T-cell (primary cell): ENCODE data around the gene VPS35L. TPM values are rescaled to one million over a fixed set of nuclear protein-coding genes. Genes with fewer than 3 reads are reported as not detected.

Source experiments
- ATAC-seq, 4 experiments: fragments of 200-7000 bp in 3 of 4; fragments of 150-1000 bp in 1 of 4; cut with Tn5 transposase; replicated peaks in 1 of 4; 1 replicate in 3 of 4; 2 replicates in 1 of 4; pipeline ENCODE4 v1.10.0; 2021; ENCODE audit warnings: moderate library complexity in 3 of 4, mild to moderate bottlenecking in 2 of 4, moderate number of reproducible peaks in 1 of 4
- CTCF ChIA-PET, 2 donors: fragments of 300-600 bp; sonication (Branson Sonifier 250); formaldehyde crosslinking; loops; one replicate each; lab custom pipeline; 2022; ENCODE audit warnings: antibody characterized with exemption in 2 of 2; lab: Charles Lee
- POLR2A ChIA-PET, 2 donors: fragments of 300-600 bp; sonication (Branson Sonifier 250); formaldehyde crosslinking; loops; one replicate each; lab custom pipeline; 2022; ENCODE audit warnings: antibody characterized with exemption in 2 of 2; lab: Charles Lee
- DNase-seq, 35 experiments: peaks; one replicate each; pipeline versions ENCODE4 v3.0.0 to v3.0.0-alpha.2; 2013 to 2023
- H3K27ac ChIP-seq: one replicate; pipeline ENCODE4 v1.5.1; 2013; ENCODE audit warnings: low read length
- H3K27me3 ChIP-seq, 2 experiments: replicated peaks in 1 of 2; 1 replicate in 1 of 2; 2 replicates in 1 of 2; pipeline versions ENCODE4 v1.6.1 to v1.7.0; 2013; ENCODE audit warnings: low read length in 1 of 2, mixed read lengths in 1 of 2; ENCODE audit not compliant: control insufficient read depth in 2 of 2, insufficient read depth in 2 of 2; ENCODE audit errors: extremely low read depth in 1 of 2
- H3K36me3 ChIP-seq, 2 donors: 1 replicate in 1 of 2; 2 replicates in 1 of 2; pipeline versions ENCODE4 v1.6.1 to v1.7.0; 2013; ENCODE audit warnings: low read length in 1 of 2; ENCODE audit not compliant: control insufficient read depth in 2 of 2, insufficient read depth in 1 of 2; ENCODE audit errors: extremely low read depth in 1 of 2
- H3K4me1 ChIP-seq, 2 experiments: 1 replicate in 1 of 2; 2 replicates in 1 of 2; pipeline versions ENCODE4 v1.6.1 to v1.7.0; 2013; ENCODE audit warnings: low read length in 2 of 2, mixed read lengths in 1 of 2; ENCODE audit not compliant: insufficient read depth in 2 of 2, control insufficient read depth in 1 of 2; ENCODE audit errors: extremely low read depth in 1 of 2
- H3K4me3 ChIP-seq, 2 donors: 1 replicate in 1 of 2; 2 replicates in 1 of 2; pipeline versions ENCODE4 v1.5.1 to v1.7.0; 2013; ENCODE audit warnings: mild to moderate bottlenecking in 2 of 2, low read length in 1 of 2, moderate library complexity in 1 of 2; ENCODE audit not compliant: control insufficient read depth in 1 of 2; ENCODE audit errors: extremely low read depth in 1 of 2
- H3K9me3 ChIP-seq: 2 replicates; pipeline ENCODE4 v1.7.0; 2013
- H3K27ac Mint-ChIP-seq, 2 donors: one replicate each; pipeline ENCODE4 v1.8.0; 2020 to 2021; ENCODE audit warnings: mild to moderate bottlenecking in 2 of 2, mixed read lengths in 2 of 2
- H3K27me3 Mint-ChIP-seq, 2 donors: one replicate each; pipeline ENCODE4 v1.8.0; 2021 to 2022; ENCODE audit warnings: mixed read lengths in 2 of 2
- H3K36me3 Mint-ChIP-seq: one replicate; pipeline ENCODE4 v1.8.0; 2021; ENCODE audit warnings: mixed read lengths
- H3K4me1 Mint-ChIP-seq, 3 donors: one replicate each; pipeline ENCODE4 v1.8.0; 2020 to 2022; ENCODE audit warnings: mixed read lengths in 3 of 3, mild to moderate bottlenecking in 1 of 3
- H3K4me3 Mint-ChIP-seq, 3 donors: one replicate each; pipeline ENCODE4 v1.8.0; 2020 to 2022; ENCODE audit warnings: mild to moderate bottlenecking in 3 of 3, mixed read lengths in 3 of 3, moderate library complexity in 3 of 3
- H3K9me3 Mint-ChIP-seq, 3 donors: one replicate each; pipeline ENCODE4 v1.8.0; 2020 to 2022; ENCODE audit warnings: mixed read lengths in 3 of 3
- WGBS: methylation state at CpG from one replicate; pipeline ENCODE4 v1.1.5; 2013; ENCODE audit warnings: missing lambda C conversion rate; ENCODE audit not compliant: insufficient coverage; 5-methylcytosine and 5-hydroxymethylcytosine counted together
- total RNA-seq, 35 experiments: library from RNA in 6 of 35; stranded (reverse) in 6 of 35; fragments of 120-200 nt in 1 of 35; gene quantifications; one replicate each; pipeline versions ENCODE4 v1.2.1 to v1.2.4 and lab custom pipeline; 2013 to 2026

VPS35L gene
- total RNA-seq, 5 donors from 2014 or later (not counting 1 experiment from before 2014, with no cell fraction given), result 40.2 to 46.9 (median 42.9) TPM

DNA sequence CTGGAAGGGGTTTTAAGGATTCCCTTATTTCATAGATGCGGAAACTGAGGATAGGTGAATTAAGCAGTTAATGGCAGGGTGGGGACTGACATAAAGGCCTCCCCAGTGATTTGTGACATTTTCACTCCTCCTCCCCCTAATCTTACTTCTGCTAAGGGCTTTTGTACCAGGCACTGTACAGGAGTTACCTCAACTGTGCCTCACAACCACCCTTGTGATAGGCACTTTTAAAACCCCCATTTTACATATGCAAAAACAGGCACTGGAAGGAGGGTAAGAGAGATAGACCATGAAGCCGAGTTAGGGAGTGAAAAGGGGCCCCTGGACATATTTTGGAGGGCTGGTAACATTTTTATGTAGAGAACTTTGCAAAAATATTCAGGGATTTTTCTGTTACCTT is 32.7 kb upstream of the VPS35L start:
- POLR2A ChIA-PET, result no interaction called here

DNA sequence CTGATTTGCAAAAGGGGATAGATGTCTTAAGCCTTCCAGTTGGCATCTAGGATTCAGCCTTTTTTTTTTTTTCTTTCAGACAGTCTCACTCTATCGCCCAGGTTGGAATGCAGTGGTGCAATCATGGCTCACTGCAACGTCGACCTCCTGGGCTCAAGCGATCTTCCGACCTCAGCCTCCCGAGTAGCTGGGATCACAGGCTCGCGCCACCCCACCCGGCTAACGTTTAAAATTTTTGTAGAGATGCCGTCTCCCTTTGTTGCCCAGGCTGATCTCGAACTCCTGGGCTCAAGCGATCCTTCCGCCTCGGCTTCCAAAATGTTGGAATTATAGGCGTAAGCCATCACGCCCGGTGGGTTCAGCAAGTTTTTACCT is 32.3 kb upstream of the VPS35L start:
- Histone ChIP-seq H3K27ac (no peak overlapping the region), H3K9me3 (no peaks in the 10 kb centered on the region), H3K4me3 (no peak overlapping the region), H3K36me3 (peaks cover 0 to 2% of the 10 kb centered on the region in 2 donors), H3K4me1 (peaks cover 21 to 42% of the 10 kb centered on the region in 2 experiments), H3K27me3 (no peaks in the 10 kb centered on the region)
- ChIA-PET POLR2A (interaction anchor here in 1 of 2 donors (1.4 kb wide), 1 partner anchor 32 kb away, joined by 7 read pairs; the partner anchor contains the start of gene VPS35L), CTCF (interaction anchor here (0.6 to 3.7 kb wide), 4 partner anchors 32 to 442 kb away, joined by 3 to 47 read pairs (median 5); partner anchors contain the start of gene VPS35L (in 2 of the 2))
- WGBS, result 96% methylated on average over 8 of the region's 18 CpGs
- ATAC-seq, result no peak
- peaks cover 52 to 64% (median 61%) of the 10 kb centered on the region in 3 donors for H3K4me1 Mint-ChIP-seq
- peak overlapping the region in 2 of 3 donors; percentile 92 to 99 for H3K4me3 Mint-ChIP-seq
- no peak overlapping the region for H3K27ac Mint-ChIP-seq
- no peak for DNase-seq
- H3K27me3 Mint-ChIP-seq, result no peaks in the 10 kb centered on the region
- peaks cover 1% of the 10 kb centered on the region for H3K36me3 Mint-ChIP-seq
- no peaks in the 10 kb centered on the region for H3K9me3 Mint-ChIP-seq

More for the DNA sequence above, 32.7 kb upstream of the VPS35L start:
- no peaks in the 10 kb centered on the region for H3K9me3 Mint-ChIP-seq
- no peaks in the 10 kb centered on the region for H3K36me3 Mint-ChIP-seq
- no CpG with 5 or more reads among the region's 2 CpGs for WGBS
- no peak overlapping the region for H3K27ac Mint-ChIP-seq
- ATAC-seq (no peak), DNase-seq (peak in 1 of 35 experiments; percentile 4)
- no peaks in the 10 kb centered on the region for H3K27me3 Mint-ChIP-seq
- CTCF ChIA-PET, result interaction anchor here in 1 of 2 donors (0.8 kb wide), 1 partner anchor 442 kb away, joined by 3 read pairs; no protein-coding TSS in a partner anchor
- H3K4me1 Mint-ChIP-seq, result peaks cover 53 to 64% (median 61%) of the 10 kb centered on the region in 3 donors
- Histone ChIP-seq H3K27ac (peak overlapping the region; percentile 77), H3K36me3 (no peaks in the 10 kb centered on the region), H3K4me3 (no peak overlapping the region), H3K27me3 (no peaks in the 10 kb centered on the region), H3K9me3 (no peaks in the 10 kb centered on the region), H3K4me1 (peaks cover 21 to 42% of the 10 kb centered on the region in 2 experiments)
- peak overlapping the region; percentile 17 to 97 (median 95) for H3K4me3 Mint-ChIP-seq

GRCh38 chr16:19523559-19524355 is 31.7 kb upstream of the VPS35L start, which contains the start of gene CCP110:
CCP110 (plus strand) TSS chr16:19523942; CDS start chr16:19527882, 3,940 bp downstream.
- no peaks in the 10 kb centered on the region for H3K9me3 Mint-ChIP-seq
- peaks cover 46 to 58% (median 55%) of the 10 kb centered on the region in 3 donors for H3K4me1 Mint-ChIP-seq
- no peaks in the 10 kb centered on the region for H3K9me3 ChIP-seq
- H3K36me3 ChIP-seq, result peaks cover 0 to 8% of the 10 kb centered on the region in 2 donors
- no peaks in the 10 kb centered on the region for H3K27me3 ChIP-seq
- peaks cover 7% of the 10 kb centered on the region for H3K36me3 Mint-ChIP-seq
- CTCF ChIA-PET, result interaction anchor here (0.6 to 3.7 kb wide), 7 partner anchors 8 to 443 kb away, joined by 3 to 47 read pairs (median 3); partner anchors contain the start of gene VPS35L (in 2 of the 2)
- ATAC-seq, result peak; percentile 85 to 88 (median 87)
- POLR2A ChIA-PET, result interaction anchor here (0.5 to 1.4 kb wide), 3 partner anchors 17 to 32 kb away, joined by 3 to 7 read pairs (median 3); partner anchors contain the start of gene VPS35L (in 1 of the 2)
- peaks cover 21 to 42% of the 10 kb centered on the region in 2 experiments for H3K4me1 ChIP-seq
- peak; percentile 83 to 98 (median 94) for DNase-seq
- peak within 1 kb of the TSS; percentile 77 to 82 for H3K4me3 ChIP-seq
- H3K27ac Mint-ChIP-seq, result peak within 1 kb of the TSS; percentile 75 to 95
- no peaks in the 10 kb centered on the region for H3K27me3 Mint-ChIP-seq
- H3K27ac ChIP-seq, result peak within 1 kb of the TSS; percentile 9
- WGBS, result 0% methylated on average over 46 of the region's 51 CpGs
- H3K4me3 Mint-ChIP-seq, result peak within 1 kb of the TSS; percentile 93 to 99 (median 97)

GRCh38 chr16:19524356-19524615 is 31.2 kb upstream of the VPS35L start:
- ATAC-seq (no peak), DNase-seq (peak in 1 of 35 experiments; percentile 18)
- H3K27me3 ChIP-seq, result no peaks in the 10 kb centered on the region
- Mint-ChIP-seq H3K9me3 (no peaks in the 10 kb centered on the region), H3K36me3 (peaks cover 11% of the 10 kb centered on the region), H3K4me1 (peaks cover 43 to 55% (median 51%) of the 10 kb centered on the region in 3 donors), H3K27me3 (no peaks in the 10 kb centered on the region), H3K4me3 (peak overlapping the region; percentile 92 to 99 (median 93)), H3K27ac (peak overlapping the region; percentile 37 to 95)
- H3K4me3 ChIP-seq, result peak overlapping the region; percentile 77 to 82
- ChIA-PET CTCF (interaction anchor here (0.6 to 3.7 kb wide), 5 partner anchors 9 to 59 kb away, joined by 3 to 47 read pairs (median 5); partner anchors contain the start of gene VPS35L (in 2 of the 2)), POLR2A (interaction anchor here in 1 of 2 donors (0.5 to 1.4 kb wide), 3 partner anchors 17 to 723 kb away, joined by 3 to 7 read pairs (median 3); partner anchors contain the start of genes ARL6IP1 and VPS35L)
- H3K9me3 ChIP-seq, result no peaks in the 10 kb centered on the region
- peaks cover 21 to 38% of the 10 kb centered on the region in 2 experiments for H3K4me1 ChIP-seq
- H3K36me3 ChIP-seq, result peaks cover 0 to 9% of the 10 kb centered on the region in 2 donors
- WGBS, result 0% methylated on average over 2 of the region's 11 CpGs
- H3K27ac ChIP-seq, result peak overlapping the region; percentile 9

- Mint-ChIP-seq H3K9me3 (no peaks in the 10 kb centered on the region), H3K27me3 (no peaks in the 10 kb centered on the region), H3K27ac (peak overlapping the region; percentile 37 to 58), H3K4me1 (peaks cover 39 to 52% (median 47%) of the 10 kb centered on the region in 3 donors), H3K4me3 (peak overlapping the region; percentile 92 to 99 (median 93)), H3K36me3 (peaks cover 11% of the 10 kb centered on the region)
- Histone ChIP-seq H3K27me3 (no peaks in the 10 kb centered on the region), H3K9me3 (no peaks in the 10 kb centered on the region), H3K36me3 (peaks cover 0 to 9% of the 10 kb centered on the region in 2 donors), H3K4me1 (peaks cover 21 to 34% of the 10 kb centered on the region in 2 experiments), H3K4me3 (peak overlapping the region; percentile 77 to 82), H3K27ac (peak overlapping the region; percentile 9)
- ChIA-PET POLR2A (interaction anchor here in 1 of 2 donors (1.0 to 1.4 kb wide), 2 partner anchors 31 to 723 kb away, joined by 3 to 7 read pairs; partner anchors contain the start of genes ARL6IP1 and VPS35L), CTCF (interaction anchor here (0.7 to 3.7 kb wide), 4 partner anchors 22 to 59 kb away, joined by 3 to 47 read pairs (median 6); partner anchors contain the start of gene VPS35L (in 2 of the 2))
- no peak for ATAC-seq
- peak in 1 of 35 experiments; percentile 24 for DNase-seq
- 26% methylated on average over 8 of the region's 19 CpGs for WGBS
Observed at GRCh38 chr16:19524616-19525384, 30.7 kb upstream of the VPS35L start.
